Fibroblast of pulmonary artery (primary cell): ENCODE data around the gene C10orf62.

Experiments used
- DNase-seq: peaks from one replicate; pipeline ENCODE4 v3.0.0-alpha.2; 2010; ENCODE audit warnings: low read depth
- H3K4me3 ChIP-seq: replicated peaks from 2 replicates; pipeline ENCODE4 v1.5.1; 2011; ENCODE audit warnings: low read depth, mild to moderate bottlenecking, control low read depth, low read length, moderate library complexity
- TF ChIP-seq, protein P1 (sequence below): IDR thresholded peaks from 2 replicates; pipeline ENCODE4 v1.5.1; 2011; ENCODE audit warnings: mild to moderate bottlenecking, control low read depth, low read length, inconsistent platforms; ENCODE audit errors: missing control alignments

Gene C10orf62

DNA sequence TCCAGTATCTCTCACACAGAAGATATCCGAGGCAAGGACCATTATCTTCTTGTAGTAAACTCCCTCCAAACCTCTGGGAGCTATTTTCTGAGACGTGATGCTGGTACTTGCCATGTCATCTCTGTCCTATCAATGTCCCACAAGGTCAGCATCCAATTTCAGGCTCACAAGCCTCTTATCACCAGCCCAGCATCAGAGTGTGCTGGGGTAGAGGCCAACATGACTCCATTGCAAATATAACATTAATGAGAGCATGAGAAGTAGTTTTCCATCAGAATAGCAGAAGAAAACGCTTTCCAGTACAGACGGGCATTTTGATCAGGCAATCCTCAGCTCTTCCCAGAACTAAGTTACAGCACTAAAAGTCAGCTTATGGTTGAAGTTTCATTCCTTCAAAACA, 38.2 kb downstream of the C10orf62 start:
- no peak for DNase-seq

DNA sequence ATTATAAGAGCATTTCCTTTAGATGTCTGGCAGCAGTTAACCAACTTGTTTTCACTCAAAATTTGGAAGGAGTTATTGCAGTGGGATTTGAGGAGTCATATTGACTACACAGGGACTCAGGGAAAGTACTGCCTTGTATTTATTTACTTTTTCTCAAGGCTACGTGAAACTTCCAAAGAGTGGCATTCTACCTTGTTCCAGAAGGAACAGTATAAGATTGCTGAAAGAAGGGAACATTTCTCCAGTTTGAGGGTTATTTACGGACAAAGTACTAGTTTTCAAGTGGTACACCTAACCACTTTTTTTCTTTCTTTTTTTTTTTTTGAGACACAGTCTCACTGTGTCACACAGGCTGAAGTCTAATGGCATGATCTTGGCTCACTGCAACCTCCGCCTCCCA, 38.7 kb downstream of the C10orf62 start:
- no peak for DNase-seq
- H3K4me3 ChIP-seq, result no peak overlapping the region
- TF ChIP-seq, protein P1, sequence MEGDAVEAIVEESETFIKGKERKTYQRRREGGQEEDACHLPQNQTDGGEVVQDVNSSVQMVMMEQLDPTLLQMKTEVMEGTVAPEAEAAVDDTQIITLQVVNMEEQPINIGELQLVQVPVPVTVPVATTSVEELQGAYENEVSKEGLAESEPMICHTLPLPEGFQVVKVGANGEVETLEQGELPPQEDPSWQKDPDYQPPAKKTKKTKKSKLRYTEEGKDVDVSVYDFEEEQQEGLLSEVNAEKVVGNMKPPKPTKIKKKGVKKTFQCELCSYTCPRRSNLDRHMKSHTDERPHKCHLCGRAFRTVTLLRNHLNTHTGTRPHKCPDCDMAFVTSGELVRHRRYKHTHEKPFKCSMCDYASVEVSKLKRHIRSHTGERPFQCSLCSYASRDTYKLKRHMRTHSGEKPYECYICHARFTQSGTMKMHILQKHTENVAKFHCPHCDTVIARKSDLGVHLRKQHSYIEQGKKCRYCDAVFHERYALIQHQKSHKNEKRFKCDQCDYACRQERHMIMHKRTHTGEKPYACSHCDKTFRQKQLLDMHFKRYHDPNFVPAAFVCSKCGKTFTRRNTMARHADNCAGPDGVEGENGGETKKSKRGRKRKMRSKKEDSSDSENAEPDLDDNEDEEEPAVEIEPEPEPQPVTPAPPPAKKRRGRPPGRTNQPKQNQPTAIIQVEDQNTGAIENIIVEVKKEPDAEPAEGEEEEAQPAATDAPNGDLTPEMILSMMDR, result no peak

More for the DNA sequence above, 38.2 kb downstream of the C10orf62 start:
- H3K4me3 ChIP-seq, result no peak overlapping the region
- TF ChIP-seq, protein P1, result no peak

DNA sequence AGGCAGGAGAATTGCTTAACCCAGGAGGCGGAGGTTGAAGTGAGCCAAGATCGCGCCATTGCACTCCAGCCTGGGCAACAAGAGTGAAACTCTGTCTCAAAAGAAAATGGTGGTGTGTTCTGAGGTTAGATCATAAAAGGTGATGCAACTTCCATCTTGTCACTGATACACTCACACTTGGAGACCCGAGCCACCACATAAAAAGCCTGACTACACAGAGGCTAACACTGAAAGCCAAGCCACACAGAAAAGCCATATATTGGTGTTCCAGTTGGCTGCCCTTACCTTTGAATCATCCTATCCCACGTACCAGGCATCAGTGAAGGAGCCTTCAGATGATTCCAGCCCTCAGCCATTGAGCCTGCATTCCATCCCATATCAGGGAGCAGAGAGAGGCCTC, 39.8 kb downstream of the C10orf62 start:
- no peak overlapping the region for H3K4me3 ChIP-seq
- no peak for DNase-seq
- TF ChIP-seq, protein P1, result no peak

DNA sequence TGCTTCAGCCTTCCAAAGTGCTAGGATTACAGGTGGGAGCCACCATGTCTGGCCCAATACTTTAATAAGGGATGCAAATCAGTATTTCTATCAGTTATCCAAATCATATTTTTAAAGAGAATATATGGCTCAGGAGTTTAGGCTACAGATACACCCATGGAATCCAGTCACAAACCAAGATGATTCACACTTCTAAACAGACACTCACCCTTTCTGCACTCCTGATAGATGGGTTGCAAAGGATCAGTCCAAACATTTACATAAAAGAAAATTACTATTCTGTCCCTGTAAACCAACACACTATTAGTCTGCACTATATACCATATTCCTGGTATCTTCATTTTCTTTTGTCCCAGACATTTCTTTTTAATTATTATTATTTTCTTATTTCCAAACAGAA, 41.6 kb downstream of the C10orf62 start:
- H3K4me3 ChIP-seq, result no peak overlapping the region
- TF ChIP-seq, protein P1, result no peak
- no peak for DNase-seq

DNA sequence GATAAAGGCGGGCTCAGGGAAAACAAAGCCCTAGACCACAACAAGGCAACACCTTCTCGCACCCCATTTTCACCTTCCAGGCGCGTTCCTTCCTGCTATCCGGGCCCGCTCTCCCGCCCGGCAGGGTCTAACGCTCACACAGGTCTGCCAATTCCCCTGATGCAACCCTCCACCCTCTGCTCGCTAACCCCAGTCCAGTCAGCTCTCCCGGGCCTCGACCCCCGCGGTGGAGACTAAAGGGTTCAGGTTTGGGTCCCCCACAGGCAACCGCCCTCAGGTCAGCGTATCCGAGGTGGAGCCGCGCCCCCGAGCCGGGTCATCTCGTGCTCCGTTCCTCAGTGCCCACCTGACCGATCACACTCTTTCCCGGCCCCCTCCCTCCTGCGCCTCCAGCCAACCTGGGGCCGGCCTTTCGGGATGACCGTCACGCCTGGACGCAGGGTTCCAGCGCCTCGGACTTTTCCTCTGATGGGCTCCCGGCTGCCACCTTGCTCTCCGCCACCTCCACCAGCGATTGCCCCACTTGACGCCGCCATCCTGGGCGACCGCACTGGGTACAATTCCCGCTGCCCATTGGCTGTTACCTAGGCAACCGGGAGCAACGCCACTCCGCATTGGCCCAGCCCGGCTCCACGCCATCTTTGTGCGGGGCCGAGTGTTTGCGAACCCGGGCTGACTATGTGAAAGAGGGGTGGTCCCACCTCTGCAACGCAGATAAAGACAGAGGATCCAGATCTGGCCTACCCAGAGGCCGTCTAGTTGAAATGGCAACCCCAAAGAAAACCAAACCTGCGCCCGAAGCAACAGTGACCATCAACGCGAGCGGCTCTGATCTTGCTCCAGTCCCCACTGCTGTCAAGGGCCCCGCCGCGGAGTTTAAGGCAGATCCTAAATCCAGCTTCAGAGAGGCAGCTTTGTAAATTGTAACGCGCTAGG, 43.7 kb downstream of the C10orf62 start, which contains the start of gene MORN4:
MORN4 (minus strand) TSS at position 552 of the 936 bp plus-strand sequence. CDS start 13,847 bp downstream, outside the sequence.
- H3K4me3 ChIP-seq, result peak within 1 kb of the TSS; percentile 91
- TF ChIP-seq, protein P1, result no peak
- peak; percentile 92 for DNase-seq

DNA sequence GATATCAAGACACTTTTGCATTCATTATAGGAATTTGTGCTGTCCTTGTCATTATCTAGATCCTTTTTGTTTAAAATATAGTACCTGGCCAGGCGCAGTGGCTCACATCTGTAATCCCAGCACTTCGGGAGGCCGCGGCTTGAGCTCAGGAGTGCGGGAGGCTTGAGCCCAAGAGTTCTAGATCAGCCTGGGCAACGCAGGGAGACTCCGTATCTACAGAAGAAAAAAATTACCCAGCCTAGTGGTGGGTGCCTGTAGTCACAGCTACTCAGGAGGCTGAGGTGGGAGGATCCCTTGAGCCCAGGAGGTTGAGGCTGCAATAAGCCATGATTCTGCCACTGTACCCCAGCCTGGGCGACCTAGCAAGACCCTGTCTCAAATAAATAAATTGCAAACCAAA, 44.4 kb downstream of the C10orf62 start:
- DNase-seq, result peak; percentile 18
- TF ChIP-seq, protein P1, result no peak
- peak overlapping the region; percentile 91 for H3K4me3 ChIP-seq
